PC-3 (cell line): ENCODE data around the gene SRD5A3. TPM values are rescaled to one million over a fixed set of nuclear protein-coding genes. Genes with fewer than 3 reads are reported as not detected.
"Not testable (repeated sequence)": the region's sequence is repeated elsewhere in the genome, so short reads cannot be mapped to it uniquely, and the experiment has no call there.

Experiments
- ATAC-seq: fragments of 200-7000 bp; cut with Tn5 transposase; 2 replicates; pipeline ENCODE4 v1.9.1; 2020; ENCODE audit warnings: mild to moderate bottlenecking, moderate library complexity
- BruUV-seq: library from RNA; stranded (reverse); fragments of 400-500 nt; replicated peaks from 2 replicates; lab custom pipeline; 2021; lab: Mats Ljungman, UMichigan
- CTCF ChIA-PET: fragments of 300-600 bp; sonication (Branson Sonifier 250); formaldehyde crosslinking; loops from one replicate; lab custom pipeline; 2022; ENCODE audit warnings: antibody characterized with exemption; lab: Charles Lee
- POLR2A ChIA-PET: fragments of 300-600 bp; sonication (Branson Sonifier 250); formaldehyde crosslinking; loops from one replicate; lab custom pipeline; 2022; ENCODE audit warnings: antibody characterized with exemption; ENCODE audit not compliant: unreplicated experiment; lab: Charles Lee
- DNase-seq: peaks from one replicate; pipeline ENCODE4 v3.0.0-alpha.2; 2015
- H2AFZ ChIP-seq: fragments of 300-600 bp; sonication (generic); 2 replicates; pipeline ENCODE4 v1.6.0; 2016; ENCODE audit warnings: antibody characterized with exemption, low read length
- H3F3A ChIP-seq: fragments of 300-600 bp; sonication (generic); one replicate; pipeline ENCODE4 v1.6.0; 2017; ENCODE audit warnings: antibody characterized with exemption, low read length, control low read depth, mild to moderate bottlenecking; ENCODE audit not compliant: unreplicated experiment
- H3K27ac ChIP-seq: fragments of 300-600 bp; sonication (generic); 2 replicates; pipeline ENCODE4 v1.5.1; 2016; ENCODE audit warnings: mild to moderate bottlenecking, low read length
- H3K27me3 ChIP-seq: fragments of 300-600 bp; sonication (generic); 2 replicates; pipeline ENCODE4 v1.6.1; 2016; ENCODE audit warnings: low read length, mixed read lengths
- H3K36me3 ChIP-seq: fragments of 300-600 bp; sonication (generic); 2 replicates; pipeline ENCODE4 v1.6.1; 2016; ENCODE audit warnings: low read depth, mixed run types, low read length, mixed read lengths
- H3K4me1 ChIP-seq: fragments of 300-600 bp; sonication (generic); 2 replicates; pipeline ENCODE4 v1.5.1; 2016; ENCODE audit warnings: low read length; ENCODE audit not compliant: insufficient read depth
- H3K4me2 ChIP-seq: fragments of 300-600 bp; sonication (generic); 2 replicates; pipeline ENCODE4 v1.6.0; 2016; ENCODE audit warnings: low read length
- H3K4me3 ChIP-seq: fragments of 300-600 bp; sonication (generic); 2 replicates; pipeline ENCODE4 v1.5.1; 2016; ENCODE audit warnings: mild to moderate bottlenecking, low read length, mixed read lengths
- H3K79me2 ChIP-seq: fragments of 300-600 bp; sonication (generic); 2 replicates; pipeline ENCODE4 v1.6.1; 2017; ENCODE audit warnings: low read length, mixed read lengths
- H3K9ac ChIP-seq: fragments of 300-600 bp; sonication (generic); 2 replicates; pipeline ENCODE4 v1.6.0; 2016; ENCODE audit warnings: mild to moderate bottlenecking, low read length
- H3K9me2 ChIP-seq: fragments of 300-600 bp; sonication (generic); replicated peaks from 2 replicates; pipeline ENCODE4 v1.6.1; 2016; ENCODE audit warnings: mixed run types, low read length, mixed read lengths
- H3K9me3 ChIP-seq: fragments of 300-600 bp; sonication (generic); 2 replicates; pipeline ENCODE4 v1.6.1; 2016; ENCODE audit warnings: low read length, mixed read lengths
- H4K20me1 ChIP-seq: fragments of 300-600 bp; sonication (generic); 2 replicates; pipeline ENCODE4 v1.6.1; 2016; ENCODE audit warnings: low read length, mixed read lengths
- CTCF ChIP-seq: fragments of 300-600 bp; sonication (generic); conservative IDR thresholded peaks from 2 replicates; pipeline ENCODE4 v1.5.1; 2017; ENCODE audit warnings: antibody characterized with exemption, low read depth, mild to moderate bottlenecking, low read length
- EZH2 ChIP-seq: fragments of 300-600 bp; sonication (generic); IDR thresholded peaks from one replicate; pipeline ENCODE4 v1.6.1; 2017; ENCODE audit warnings: antibody characterized with exemption, mild to moderate bottlenecking, low read length; ENCODE audit not compliant: unreplicated experiment
- EZH2phosphoT487 ChIP-seq: fragments of 300-600 bp; sonication (generic); IDR thresholded peaks from 2 replicates; pipeline ENCODE4 v1.6.1; 2018; ENCODE audit warnings: mild to moderate bottlenecking, antibody characterized with exemption, low read length, borderline replicate concordance
- intact Hi-C: fragments of 100-400 bp; cut with micrococcal nuclease; formaldehyde crosslinking; loops from 2 replicates; pipeline ENCODE4 v1.9.0; 2023
- total RNA-seq: library from RNA; depleted of rRNA; stranded (reverse); fragments of >200 nt; gene quantifications from 2 replicates; pipeline ENCODE4 v1.2.3, GENCODE V29; 2014

The SRD5A3 gene
- total RNA-seq, 1 experiment from 2014 or later = 15.2 TPM

GRCh38 chr4:55358246-55358645 lies 12.2 kb downstream of the SRD5A3 start:
- H3K9ac ChIP-seq = no peak overlapping the region
- ChIA-PET POLR2A (no interaction called here), CTCF (no interaction called here)
- no peaks in the 10 kb centered on the region for H3K9me2 ChIP-seq
- 0 out of 2 replicates have a peak, but pooled peaks cover 4% of the 10 kb centered on the region for H3K79me2 ChIP-seq
- peaks cover 8% of the 10 kb centered on the region for H3F3A ChIP-seq
- no peak for ATAC-seq
- H4K20me1 ChIP-seq = no peaks in the 10 kb centered on the region
- DNase-seq = no peak
- H3K36me3 ChIP-seq = no peaks in the 10 kb centered on the region
- H2AFZ ChIP-seq = no peak overlapping the region
- intact Hi-C loops = loop anchor here (1.0 kb wide), 2 partner anchors 10 to 21 kb away; no protein-coding TSS in a partner anchor
- no TSS peak for BruUV-seq
- H3K27ac ChIP-seq = peak overlapping the region; percentile 77
- H3K4me1 ChIP-seq = peaks cover 51% of the 10 kb centered on the region
- H3K4me3 ChIP-seq = no peak overlapping the region
- H3K4me2 ChIP-seq = peak overlapping the region; percentile 68
- H3K27me3 ChIP-seq = no peaks in the 10 kb centered on the region
- TF ChIP-seq CTCF (no peak), EZH2phosphoT487 (no peak), EZH2 (no peak)
- no peaks in the 10 kb centered on the region for H3K9me3 ChIP-seq

- Histone ChIP-seq H3K36me3 (no peaks in the 10 kb centered on the region), H3K9ac (peak overlapping the region; percentile 36; the same call in 1 of the 2 replicates), H4K20me1 (no peaks in the 10 kb centered on the region), H3K9me3 (no peaks in the 10 kb centered on the region), H3K4me3 (peak overlapping the region; percentile 15; the same call in 1 of the 2 replicates), H3K4me2 (peak overlapping the region; percentile 68), H3K4me1 (peaks cover 51% of the 10 kb centered on the region), H3K27ac (peak overlapping the region; percentile 77), H3F3A (peaks cover 8% of the 10 kb centered on the region), H2AFZ (no peak overlapping the region), H3K9me2 (no peaks in the 10 kb centered on the region), H3K27me3 (no peaks in the 10 kb centered on the region), H3K79me2 (0 out of 2 replicates have a peak, but pooled peaks cover 4% of the 10 kb centered on the region)
- CTCF ChIA-PET = no interaction called here
- POLR2A ChIA-PET = no interaction called here
- ATAC-seq = peak; percentile 72
- DNase-seq = peak; percentile 83
- intact Hi-C loops = loop anchor here (1.0 kb wide), 2 partner anchors 10 to 21 kb away; no protein-coding TSS in a partner anchor
- BruUV-seq = no TSS peak
- no peak for TF ChIP-seq EZH2
- TF ChIP-seq EZH2phosphoT487 = no peak
- no peak for TF ChIP-seq CTCF
These were observed 12.6 kb downstream of the SRD5A3 start for GRCh38 chr4:55358668-55359067.

GRCh38 chr4:55359397-55359916 lies 13.4 kb downstream of the SRD5A3 start:
- no TSS peak for BruUV-seq
- no peaks in the 10 kb centered on the region for H3K9me2 ChIP-seq
- DNase-seq (no peak), ATAC-seq (no peak)
- H3K4me2 ChIP-seq = peak overlapping the region; percentile 68
- ChIA-PET POLR2A (no interaction called here), CTCF (interaction anchor here (0.6 kb wide), 1 partner anchor 40 kb away, joined by 3 read pairs; no protein-coding TSS in a partner anchor)
- TF ChIP-seq EZH2phosphoT487 (no peak), CTCF (no peak), EZH2 (no peak)
- H3K4me1 ChIP-seq = peaks cover 51% of the 10 kb centered on the region
- 0 out of 2 replicates have a peak, but pooled peaks cover 4% of the 10 kb centered on the region for H3K79me2 ChIP-seq
- H3K27ac ChIP-seq = peak overlapping the region; percentile 77
- H4K20me1 ChIP-seq = no peaks in the 10 kb centered on the region
- no peaks in the 10 kb centered on the region for H3K36me3 ChIP-seq
- peaks cover 8% of the 10 kb centered on the region for H3F3A ChIP-seq
- H3K9me3 ChIP-seq = no peaks in the 10 kb centered on the region
- H3K27me3 ChIP-seq = no peaks in the 10 kb centered on the region
- no peak overlapping the region for H2AFZ ChIP-seq
- peak overlapping the region; percentile 36; the same call in 1 of the 2 replicates for H3K9ac ChIP-seq
- intact Hi-C loops = no loop called here
- no peak overlapping the region; the same call in 1 of the 2 replicates for H3K4me3 ChIP-seq

- H3K4me2 ChIP-seq, H3K36me3 ChIP-seq, POLR2A ChIA-PET, H4K20me1 ChIP-seq, H3K9me3 ChIP-seq, H3K9me2 ChIP-seq, H3K4me3 ChIP-seq, intact Hi-C loops, ATAC-seq, CTCF ChIA-PET, H3K79me2 ChIP-seq, H2AFZ ChIP-seq, BruUV-seq, H3K27me3 ChIP-seq, H3K27ac ChIP-seq, H3F3A ChIP-seq, H3K9ac ChIP-seq: not testable (repeated sequence)
- H3K4me1 ChIP-seq = peaks cover 34% of the 10 kb centered on the region
- DNase-seq = peak; percentile 45
These were observed 16.9 kb downstream of the SRD5A3 start for GRCh38 chr4:55362938-55363337.
